GM12801 (cell line): ENCODE data around the gene ANKRD13A.

ENCODE experiments used
- CTCF ChIP-seq: IDR thresholded peaks from one replicate; pipeline ENCODE4 v1.5.1; 2011; ENCODE audit warnings: control low read depth; ENCODE audit not compliant: insufficient read length; ENCODE audit errors: extremely low read depth

ANKRD13A gene

GRCh38 chr12:110028323-110028722, 29.1 kb downstream of the ANKRD13A start:
- TF ChIP-seq CTCF: no peak

- no peak for TF ChIP-seq CTCF
These were observed 30.1 kb downstream of the ANKRD13A start for GRCh38 chr12:110029290-110029815.

- TF ChIP-seq CTCF: no peak
These were observed 34.7 kb downstream of the ANKRD13A start for GRCh38 chr12:110033888-110034287.

- TF ChIP-seq CTCF: no peak
These were observed 36.4 kb downstream of the ANKRD13A start for GRCh38 chr12:110035534-110036104.

GRCh38 chr12:110037315-110037714, 38.1 kb downstream of the ANKRD13A start:
- TF ChIP-seq CTCF: no peak

GRCh38 chr12:110038741-110039084, 39.5 kb downstream of the ANKRD13A start:
- TF ChIP-seq CTCF: no peak

- no peak for TF ChIP-seq CTCF
These were observed 40.0 kb downstream of the ANKRD13A start for GRCh38 chr12:110039085-110039807.
